Activated naive CD4-positive, alpha-beta T cell treated with Interleukin-2 at 50 U/mL for 16 hours (primary cell): ENCODE measurements around the gene OR4C13.
"Not testable (repeated sequence)": the region's sequence is repeated elsewhere in the genome, so short reads cannot be mapped to it uniquely, and the experiment has no call there.

Experiments
- DNase-seq: peaks from one replicate; pipeline ENCODE4 v3.0.0-alpha.2; 2020

OR4C13 gene

DNA sequence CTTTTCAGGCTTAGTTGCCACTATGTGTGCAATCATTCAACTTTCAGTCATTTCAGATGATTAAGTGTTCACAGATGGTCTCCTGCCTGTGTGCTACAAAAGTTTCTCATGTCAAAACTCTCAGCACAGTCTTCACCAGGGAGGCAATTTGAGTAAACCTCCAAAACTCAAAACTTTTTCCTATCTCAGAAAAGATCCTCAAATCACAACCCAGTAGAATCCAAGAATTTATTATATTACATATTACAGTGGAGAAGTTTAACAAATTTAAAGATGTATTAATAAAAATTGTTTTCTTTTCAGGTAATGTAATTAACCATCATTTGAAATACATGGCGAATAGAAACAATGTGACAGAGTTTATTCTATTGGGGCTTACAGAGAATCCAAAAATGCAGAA, at the start of gene OR4C13:
Gene OR4C13 (plus strand): TSS at position 301 of the 400 bp plus-strand sequence. CDS start 32 bp downstream, at position 333.
- no peak for DNase-seq

DNA sequence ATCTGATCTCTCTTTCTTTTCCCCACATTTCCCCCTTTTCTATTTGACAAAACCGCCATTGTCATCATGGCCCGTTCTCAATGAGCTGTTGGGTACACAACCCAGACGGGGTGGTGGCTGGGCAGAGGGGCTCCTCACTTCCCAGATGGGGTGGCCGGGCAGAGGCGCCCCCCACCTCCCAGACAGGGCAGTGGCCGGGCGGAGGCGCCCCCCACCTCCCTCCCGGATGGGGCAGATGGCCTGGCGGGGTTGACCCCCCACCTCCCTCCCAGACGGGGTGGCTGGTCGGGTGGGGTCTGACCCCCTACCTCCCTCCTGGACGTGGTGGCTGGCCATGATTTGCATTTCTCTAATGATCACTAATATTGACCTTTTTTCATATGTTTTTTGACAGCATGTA, 40.7 kb upstream of the OR4C13 start:
- not testable (repeated sequence) for DNase-seq

DNA sequence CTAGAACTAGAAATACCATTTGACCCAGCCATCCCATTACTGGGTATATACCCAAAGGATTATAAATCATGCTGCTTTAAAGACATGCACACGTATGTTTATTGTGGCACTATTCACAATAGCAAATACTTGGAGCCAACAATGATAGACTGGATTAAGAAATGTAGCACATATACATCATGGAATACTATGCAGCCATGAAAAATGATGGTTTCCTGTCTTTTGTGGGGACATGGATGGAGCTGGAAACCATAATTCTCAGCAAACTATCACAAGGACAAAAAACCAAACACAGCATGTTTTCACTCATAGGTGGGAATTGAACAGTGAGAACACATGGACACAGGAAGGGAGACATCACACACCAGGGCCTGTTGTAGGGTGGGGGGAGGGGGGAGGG, 3.5 kb upstream of the OR4C13 start:
- not testable (repeated sequence) for DNase-seq

DNA sequence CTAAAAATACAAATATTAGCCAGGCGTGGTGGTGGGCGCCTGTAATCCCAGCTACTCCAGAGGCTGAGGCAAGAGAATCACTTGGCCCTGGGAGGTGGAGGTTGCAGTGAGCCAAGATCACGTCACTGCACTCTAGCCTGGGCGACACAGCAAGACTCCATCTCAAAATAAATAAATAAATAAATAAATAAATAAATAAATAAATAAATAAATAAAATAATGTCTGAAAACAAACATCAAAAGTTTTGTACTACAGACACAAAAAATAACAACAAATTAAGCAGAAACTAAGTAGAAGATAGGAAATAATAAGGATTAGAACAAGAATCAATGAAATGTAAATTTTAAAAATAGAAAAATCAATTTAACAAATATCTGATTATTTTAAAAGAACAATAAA, 21.2 kb downstream of the OR4C13 start:
- DNase-seq, result not testable (repeated sequence)

GRCh38 chr11:49982435-49982834, 30.2 kb downstream of the OR4C13 start, which contains the start of gene OR4C12:
Gene OR4C12 (minus strand): TSS chr11:49982535. CDS start chr11:49982501, 34 bp downstream.
- not testable (repeated sequence) for DNase-seq

DNA sequence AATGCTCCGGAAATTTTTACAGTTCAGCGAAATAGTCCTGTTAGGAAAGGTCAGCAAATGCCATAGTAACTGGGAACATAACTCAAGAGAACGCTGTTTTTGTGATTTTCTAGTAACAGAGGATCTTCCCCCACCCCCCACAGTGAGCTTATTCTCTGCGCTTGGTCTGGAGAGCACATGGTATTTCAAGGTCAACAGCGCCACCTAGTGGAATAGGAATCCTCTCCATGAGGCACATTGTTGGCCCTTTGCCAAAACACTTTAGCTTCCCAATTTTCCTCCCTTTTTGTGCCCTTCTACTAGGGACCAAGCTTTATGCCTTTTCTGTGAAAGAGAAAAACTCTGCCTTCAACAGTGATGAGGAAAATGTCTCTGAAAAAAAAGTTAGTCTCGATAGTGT, 43.4 kb downstream of the OR4C13 start:
- DNase-seq, result peak; percentile 3
